ENCODE results near the gene CLIC3.

CLIC3 gene

DNA sequence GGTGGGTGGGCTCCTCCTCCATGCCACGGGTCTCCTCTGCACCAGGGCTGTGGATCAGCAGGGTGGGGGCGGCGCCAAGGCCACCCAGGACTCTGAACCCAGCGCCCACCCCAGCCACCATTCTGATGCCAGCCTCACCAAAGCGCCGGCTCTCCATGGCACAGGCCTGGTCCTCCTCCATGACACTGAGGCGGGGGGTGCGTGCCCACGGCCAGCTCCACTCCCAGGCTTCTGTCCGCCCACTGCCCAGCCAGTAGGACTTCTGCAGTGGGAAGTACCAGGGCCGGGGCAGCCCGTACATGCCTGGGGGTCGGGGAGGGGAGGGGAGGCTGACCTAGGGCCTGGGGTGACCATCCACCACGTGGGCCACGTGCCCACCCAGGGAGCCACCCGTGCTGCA lies 20.1 kb upstream of the CLIC3 start:
- DNase-seq (ENCODE audit: low read depth, low spot score): no peak
- H3K4me3 ChIP-seq (ENCODE audit: low read length): no peak overlapping the region
- H3K27ac ChIP-seq (ENCODE audit: low read length): no peak overlapping the region
- peaks cover 2% of the 10 kb centered on the region; the same call in 1 of the 2 replicates for H3K4me1 ChIP-seq (ENCODE audit: control insufficient read depth, insufficient read depth, low read length)
- no CpG with 5 or more reads among the region's 16 CpGs for WGBS (ENCODE audit: insufficient coverage, insufficient read length)
- no peaks in the 10 kb centered on the region for H3K36me3 ChIP-seq (ENCODE audit: control insufficient read depth, insufficient read depth, low read length)
- no peaks in the 10 kb centered on the region for H3K27me3 ChIP-seq (ENCODE audit: control insufficient read depth, insufficient read depth, low read length)
- no peaks in the 10 kb centered on the region for H3K9me3 ChIP-seq (ENCODE audit: control insufficient read depth, insufficient read depth, low read length)

- H3K4me3 ChIP-seq (ENCODE audit: low read length): no peak overlapping the region
- no peaks in the 10 kb centered on the region for H3K27me3 ChIP-seq (ENCODE audit: control insufficient read depth, insufficient read depth, low read length)
- H3K9me3 ChIP-seq (ENCODE audit: control insufficient read depth, insufficient read depth, low read length): no peaks in the 10 kb centered on the region
- H3K36me3 ChIP-seq (ENCODE audit: control insufficient read depth, insufficient read depth, low read length): no peaks in the 10 kb centered on the region
- no peak overlapping the region for H3K27ac ChIP-seq (ENCODE audit: low read length)
- no peak for DNase-seq (ENCODE audit: low read depth, low spot score)
- H3K4me1 ChIP-seq (ENCODE audit: control insufficient read depth, insufficient read depth, low read length): peaks cover 2% of the 10 kb centered on the region; the same call in 1 of the 2 replicates
- WGBS (ENCODE audit: insufficient coverage, insufficient read length): no CpG with 5 or more reads among the region's 21 CpGs
These were observed 19.6 kb upstream of the CLIC3 start for GRCh38 chr9:137015976-137016375.

GRCh38 chr9:137015540-137015930 lies 19.2 kb upstream of the CLIC3 start:
- Histone ChIP-seq H3K4me1 (ENCODE audit: control insufficient read depth, insufficient read depth, low read length) (peaks cover 2% of the 10 kb centered on the region; the same call in 1 of the 2 replicates), H3K9me3 (ENCODE audit: control insufficient read depth, insufficient read depth, low read length) (no peaks in the 10 kb centered on the region), H3K27me3 (ENCODE audit: control insufficient read depth, insufficient read depth, low read length) (no peaks in the 10 kb centered on the region), H3K27ac (ENCODE audit: low read length) (no peak overlapping the region), H3K36me3 (ENCODE audit: control insufficient read depth, insufficient read depth, low read length) (no peaks in the 10 kb centered on the region), H3K4me3 (ENCODE audit: low read length) (no peak overlapping the region)
- DNase-seq (ENCODE audit: low read depth, low spot score): no peak
- WGBS (ENCODE audit: insufficient coverage, insufficient read length): no CpG with 5 or more reads among the region's 25 CpGs

DNA sequence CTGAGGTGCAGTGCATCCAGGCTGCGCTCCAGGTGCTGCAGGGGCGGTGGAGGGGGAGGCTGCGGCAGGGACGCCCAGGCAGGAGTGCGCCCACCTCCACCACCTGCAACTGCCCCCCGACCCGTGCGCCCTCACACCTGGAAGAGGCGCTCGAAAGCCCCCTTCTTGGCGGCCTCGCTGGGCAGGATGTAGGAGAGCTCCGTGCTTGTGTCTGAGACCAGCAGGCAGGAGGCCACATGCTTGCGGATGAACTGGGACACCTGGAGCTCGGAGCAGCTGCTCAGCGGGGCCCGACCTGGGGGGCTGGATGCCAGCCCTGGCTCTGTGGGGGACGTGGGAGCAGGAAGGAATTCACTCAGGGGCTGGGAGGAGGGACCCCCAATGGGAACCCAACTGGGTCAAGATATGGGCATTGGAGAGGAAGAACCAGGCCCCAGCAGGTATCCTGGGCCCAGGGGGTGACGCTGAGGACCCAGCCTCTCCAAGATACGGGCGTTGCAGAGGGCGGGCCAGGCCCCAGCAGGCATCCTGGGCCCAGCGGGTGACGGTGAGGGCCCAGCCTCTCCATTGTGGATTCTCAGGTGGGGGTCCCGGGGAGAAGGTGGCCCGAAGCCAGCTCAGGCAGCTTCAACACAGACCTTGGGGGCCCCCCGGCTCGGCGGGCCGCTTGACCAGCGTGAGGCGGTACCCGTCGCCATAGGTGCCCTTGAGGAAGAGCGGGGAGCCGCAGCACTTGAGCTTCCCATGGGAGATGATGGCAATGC lies 18.6 kb upstream of the CLIC3 start:
- Histone ChIP-seq H3K27me3 (ENCODE audit: control insufficient read depth, insufficient read depth, low read length) (no peaks in the 10 kb centered on the region), H3K4me1 (ENCODE audit: control insufficient read depth, insufficient read depth, low read length) (peaks cover 2% of the 10 kb centered on the region; the same call in 1 of the 2 replicates), H3K9me3 (ENCODE audit: control insufficient read depth, insufficient read depth, low read length) (no peaks in the 10 kb centered on the region), H3K36me3 (ENCODE audit: control insufficient read depth, insufficient read depth, low read length) (no peaks in the 10 kb centered on the region), H3K4me3 (ENCODE audit: low read length) (no peak overlapping the region), H3K27ac (ENCODE audit: low read length) (no peak overlapping the region)
- no CpG with 5 or more reads among the region's 36 CpGs for WGBS (ENCODE audit: insufficient coverage, insufficient read length)
- no peak for DNase-seq (ENCODE audit: low read depth, low spot score)

GRCh38 chr9:137014166-137014565 lies 17.8 kb upstream of the CLIC3 start:
- no peaks in the 10 kb centered on the region for H3K27me3 ChIP-seq (ENCODE audit: control insufficient read depth, insufficient read depth, low read length)
- DNase-seq (ENCODE audit: low read depth, low spot score): no peak
- no peak overlapping the region for H3K27ac ChIP-seq (ENCODE audit: low read length)
- H3K9me3 ChIP-seq (ENCODE audit: control insufficient read depth, insufficient read depth, low read length): no peaks in the 10 kb centered on the region
- no CpG with 5 or more reads among the region's 23 CpGs for WGBS (ENCODE audit: insufficient coverage, insufficient read length)
- no peaks in the 10 kb centered on the region for H3K36me3 ChIP-seq (ENCODE audit: control insufficient read depth, insufficient read depth, low read length)
- peaks cover 2% of the 10 kb centered on the region; the same call in 1 of the 2 replicates for H3K4me1 ChIP-seq (ENCODE audit: control insufficient read depth, insufficient read depth, low read length)
- H3K4me3 ChIP-seq (ENCODE audit: low read length): no peak overlapping the region

DNA sequence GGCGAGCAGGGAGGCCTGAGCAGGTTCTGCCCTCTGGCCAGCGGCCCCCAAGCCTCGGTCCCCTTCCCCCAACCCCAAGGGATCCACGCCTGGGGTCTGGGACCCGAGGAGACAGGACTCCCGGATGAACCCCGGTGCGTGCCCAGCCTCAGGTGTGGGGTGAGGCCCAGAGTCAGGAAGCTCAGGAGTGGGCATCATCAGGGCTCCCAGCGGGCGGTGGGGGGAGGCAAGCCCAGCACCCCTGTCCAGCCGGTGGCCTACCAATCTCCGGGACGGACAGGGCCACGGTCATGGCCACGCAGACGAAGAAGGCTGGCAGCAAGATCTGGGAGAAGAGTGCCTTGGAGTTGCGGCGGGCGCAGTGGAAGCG lies 17.2 kb upstream of the CLIC3 start:
- Histone ChIP-seq H3K36me3 (ENCODE audit: control insufficient read depth, insufficient read depth, low read length) (no peaks in the 10 kb centered on the region), H3K27me3 (ENCODE audit: control insufficient read depth, insufficient read depth, low read length) (no peaks in the 10 kb centered on the region), H3K4me1 (ENCODE audit: control insufficient read depth, insufficient read depth, low read length) (peaks cover 2% of the 10 kb centered on the region; the same call in 1 of the 2 replicates), H3K4me3 (ENCODE audit: low read length) (no peak overlapping the region), H3K27ac (ENCODE audit: low read length) (no peak overlapping the region), H3K9me3 (ENCODE audit: control insufficient read depth, insufficient read depth, low read length) (no peaks in the 10 kb centered on the region)
- WGBS (ENCODE audit: insufficient coverage, insufficient read length): no CpG with 5 or more reads among the region's 20 CpGs
- no peak for DNase-seq (ENCODE audit: low read depth, low spot score)

GRCh38 chr9:137012694-137013570 lies 16.6 kb upstream of the CLIC3 start:
- no peak overlapping the region for H3K4me3 ChIP-seq (ENCODE audit: low read length)
- H3K36me3 ChIP-seq (ENCODE audit: control insufficient read depth, insufficient read depth, low read length): no peaks in the 10 kb centered on the region
- H3K9me3 ChIP-seq (ENCODE audit: control insufficient read depth, insufficient read depth, low read length): no peaks in the 10 kb centered on the region
- no peak for DNase-seq (ENCODE audit: low read depth, low spot score)
- H3K4me1 ChIP-seq (ENCODE audit: control insufficient read depth, insufficient read depth, low read length): peaks cover 2% of the 10 kb centered on the region; the same call in 1 of the 2 replicates
- no CpG with 5 or more reads among the region's 67 CpGs for WGBS (ENCODE audit: insufficient coverage, insufficient read length)
- H3K27ac ChIP-seq (ENCODE audit: low read length): no peak overlapping the region
- H3K27me3 ChIP-seq (ENCODE audit: control insufficient read depth, insufficient read depth, low read length): no peaks in the 10 kb centered on the region

DNA sequence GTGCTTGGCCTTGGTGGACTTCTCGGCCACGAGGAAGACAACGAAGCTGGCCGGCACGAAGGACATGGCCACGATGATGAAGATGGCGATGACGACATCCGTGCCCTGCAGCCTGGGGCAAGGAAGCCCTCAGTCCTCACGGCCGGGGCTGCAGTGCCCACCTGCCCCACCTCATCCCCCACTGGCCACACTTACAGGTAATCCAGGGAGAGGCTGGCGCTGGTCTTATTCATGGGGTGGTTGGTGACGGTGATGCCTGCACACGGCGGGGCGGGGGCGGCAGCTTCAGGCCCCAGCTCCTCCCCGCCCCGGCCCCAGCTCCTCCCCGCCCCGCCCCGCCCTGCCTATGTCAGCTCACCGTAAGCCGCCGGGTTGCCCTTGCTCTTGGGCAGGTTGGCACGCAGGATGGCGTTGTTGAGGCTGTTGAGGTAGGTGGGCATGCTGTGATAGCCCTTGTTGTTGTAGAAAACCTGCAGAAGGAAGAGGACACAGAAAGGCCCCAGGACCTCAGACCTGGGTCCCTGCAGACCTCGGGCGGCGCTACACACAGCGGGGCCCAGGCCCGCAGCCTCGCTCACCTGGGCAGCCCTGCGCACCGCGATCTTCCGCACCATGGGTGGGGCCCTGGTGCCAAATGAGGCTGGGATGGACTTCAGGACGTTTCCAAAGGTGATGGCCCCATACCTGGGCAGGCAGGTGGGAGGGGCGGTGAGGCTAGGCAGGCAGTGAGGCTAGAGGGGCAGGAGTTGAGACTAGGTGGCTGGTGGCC lies 15.7 kb upstream of the CLIC3 start:
- H3K36me3 ChIP-seq (ENCODE audit: control insufficient read depth, insufficient read depth, low read length): no peaks in the 10 kb centered on the region
- no peak overlapping the region for H3K27ac ChIP-seq (ENCODE audit: low read length)
- no peaks in the 10 kb centered on the region for H3K27me3 ChIP-seq (ENCODE audit: control insufficient read depth, insufficient read depth, low read length)
- H3K4me3 ChIP-seq (ENCODE audit: low read length): no peak overlapping the region
- no CpG with 5 or more reads among the region's 39 CpGs for WGBS (ENCODE audit: insufficient coverage, insufficient read length)
- H3K4me1 ChIP-seq (ENCODE audit: control insufficient read depth, insufficient read depth, low read length): peaks cover 2% of the 10 kb centered on the region; the same call in 1 of the 2 replicates
- DNase-seq (ENCODE audit: low read depth, low spot score): no peak
- H3K9me3 ChIP-seq (ENCODE audit: control insufficient read depth, insufficient read depth, low read length): no peaks in the 10 kb centered on the region

DNA sequence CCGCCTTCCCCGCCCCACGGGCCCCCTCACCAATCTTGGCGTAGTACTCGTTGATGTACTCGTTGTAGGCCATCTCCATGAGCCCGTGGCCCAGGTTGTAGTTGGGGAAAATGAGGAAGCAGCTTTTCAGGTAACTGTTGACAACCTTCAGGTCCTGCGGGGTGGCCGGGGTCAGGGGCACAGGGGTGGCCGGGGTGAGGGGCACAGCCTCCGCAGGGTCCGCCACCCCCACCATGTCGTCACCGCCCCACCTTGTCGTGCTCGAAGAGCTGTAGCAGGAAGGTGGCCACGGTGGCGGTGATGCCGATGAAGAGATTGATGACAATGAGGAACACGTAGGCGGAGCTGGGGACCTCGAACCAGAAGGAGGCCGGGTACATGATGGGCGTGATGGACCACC lies 14.8 kb upstream of the CLIC3 start:
- H3K9me3 ChIP-seq (ENCODE audit: control insufficient read depth, insufficient read depth, low read length): no peaks in the 10 kb centered on the region
- H3K27me3 ChIP-seq (ENCODE audit: control insufficient read depth, insufficient read depth, low read length): no peaks in the 10 kb centered on the region
- no peaks in the 10 kb centered on the region for H3K36me3 ChIP-seq (ENCODE audit: control insufficient read depth, insufficient read depth, low read length)
- DNase-seq (ENCODE audit: low read depth, low spot score): no peak
- H3K4me1 ChIP-seq (ENCODE audit: control insufficient read depth, insufficient read depth, low read length): peaks cover 2% of the 10 kb centered on the region; the same call in 1 of the 2 replicates
- H3K4me3 ChIP-seq (ENCODE audit: low read length): no peak overlapping the region
- no peak overlapping the region for H3K27ac ChIP-seq (ENCODE audit: low read length)
- no CpG with 5 or more reads among the region's 24 CpGs for WGBS (ENCODE audit: insufficient coverage, insufficient read length)

All from iPS DF 6.9 (cell line).